ENCODE data around the gene MYL11. TPM values are rescaled to one million over a fixed set of nuclear protein-coding genes. Genes with fewer than 3 reads are reported as not detected.

MYL11 gene
- polyA plus RNA-seq, 1 donor (not counting 4 experiments of a cell fraction or from before 2014, with no cell fraction given), result not detected

- no peak overlapping the region for H3K27ac ChIP-seq (ENCODE audit: control insufficient read depth, insufficient read depth, low read length)
- no peaks in the 10 kb centered on the region for H3K9me1 ChIP-seq (ENCODE audit: control insufficient read depth, extremely low read depth, insufficient read depth, low read length)
- H3K9ac ChIP-seq (ENCODE audit: control insufficient read depth, extremely low read depth, insufficient read depth, low read length), result no peak overlapping the region
- peaks cover 41% of the 10 kb centered on the region for H3K79me2 ChIP-seq (ENCODE audit: control insufficient read depth, insufficient read depth, low read length)
- no peak overlapping the region for H3K4me2 ChIP-seq (ENCODE audit: control insufficient read depth, extremely low read depth, insufficient read depth, low read depth, low read length)
- dilution Hi-C loops (cut with MboI; ENCODE audit: extremely low pct_ligation_motif_present, low sequenced_read_pairs), result no loop called here
- no peaks in the 10 kb centered on the region for H4K20me1 ChIP-seq (ENCODE audit: control insufficient read depth, extremely low read depth, insufficient read depth, low read length)
- peaks cover 25 to 29% of the 10 kb centered on the region in 2 experiments for H3K36me3 ChIP-seq (ENCODE audit: control insufficient read depth in 2 of 2, extremely low read depth in 1 of 2, insufficient read depth in 2 of 2, low read length in 2 of 2)
- no peaks in the 10 kb centered on the region for H3K27me3 ChIP-seq (ENCODE audit: control insufficient read depth, extremely low read depth, insufficient read depth, low read length)
- DNase-seq (ENCODE audit: low read depth, low spot score) (no peak), FAIRE-seq (no peak)
- peaks cover 11% of the 10 kb centered on the region for H3K4me1 ChIP-seq (ENCODE audit: control insufficient read depth, extremely low read depth, insufficient read depth, low read length)
- TF ChIP-seq, protein P1, sequence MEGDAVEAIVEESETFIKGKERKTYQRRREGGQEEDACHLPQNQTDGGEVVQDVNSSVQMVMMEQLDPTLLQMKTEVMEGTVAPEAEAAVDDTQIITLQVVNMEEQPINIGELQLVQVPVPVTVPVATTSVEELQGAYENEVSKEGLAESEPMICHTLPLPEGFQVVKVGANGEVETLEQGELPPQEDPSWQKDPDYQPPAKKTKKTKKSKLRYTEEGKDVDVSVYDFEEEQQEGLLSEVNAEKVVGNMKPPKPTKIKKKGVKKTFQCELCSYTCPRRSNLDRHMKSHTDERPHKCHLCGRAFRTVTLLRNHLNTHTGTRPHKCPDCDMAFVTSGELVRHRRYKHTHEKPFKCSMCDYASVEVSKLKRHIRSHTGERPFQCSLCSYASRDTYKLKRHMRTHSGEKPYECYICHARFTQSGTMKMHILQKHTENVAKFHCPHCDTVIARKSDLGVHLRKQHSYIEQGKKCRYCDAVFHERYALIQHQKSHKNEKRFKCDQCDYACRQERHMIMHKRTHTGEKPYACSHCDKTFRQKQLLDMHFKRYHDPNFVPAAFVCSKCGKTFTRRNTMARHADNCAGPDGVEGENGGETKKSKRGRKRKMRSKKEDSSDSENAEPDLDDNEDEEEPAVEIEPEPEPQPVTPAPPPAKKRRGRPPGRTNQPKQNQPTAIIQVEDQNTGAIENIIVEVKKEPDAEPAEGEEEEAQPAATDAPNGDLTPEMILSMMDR (optimal IDR thresholded peaks at IDR 0.05 in 1 of 3, IDR thresholded peaks at IDR 0.05 in 1 of 3, conservative IDR thresholded peaks at IDR 0.05 in 1 of 3; ENCODE audit: extremely low read depth in 1 of 3, insufficient read depth in 2 of 3, low read length in 3 of 3), result no peak
- no peak for TF ChIP-seq EZH2 (IDR thresholded peaks at IDR 0.05; ENCODE audit: low read length)
- no peaks in the 10 kb centered on the region for H3K9me3 ChIP-seq (ENCODE audit: control insufficient read depth, low read depth, low read length)
- H2AFZ ChIP-seq (ENCODE audit: control insufficient read depth, low read length), result no peak overlapping the region
- no peak overlapping the region for H3K4me3 ChIP-seq (ENCODE audit: control insufficient read depth in 2 of 3, extremely low read depth in 1 of 3, insufficient read depth in 2 of 3, low read depth in 1 of 3, low read length in 3 of 3)
These were observed 15.4 kb upstream of the MYL11 start for GRCh38 chr16:30358990-30359870.

GRCh38 chr16:30359871-30360170, 14.8 kb upstream of the MYL11 start:
- Histone ChIP-seq H3K9me3 (ENCODE audit: control insufficient read depth, low read depth, low read length) (no peaks in the 10 kb centered on the region), H3K36me3 (ENCODE audit: control insufficient read depth in 2 of 2, extremely low read depth in 1 of 2, insufficient read depth in 2 of 2, low read length in 2 of 2) (peaks cover 29 to 34% of the 10 kb centered on the region in 2 experiments), H3K4me1 (ENCODE audit: control insufficient read depth, extremely low read depth, insufficient read depth, low read length) (peaks cover 10% of the 10 kb centered on the region), H2AFZ (ENCODE audit: control insufficient read depth, low read length) (no peak overlapping the region), H3K4me3 (ENCODE audit: control insufficient read depth in 2 of 3, extremely low read depth in 1 of 3, insufficient read depth in 2 of 3, low read depth in 1 of 3, low read length in 3 of 3) (no peak overlapping the region), H3K27ac (ENCODE audit: control insufficient read depth, insufficient read depth, low read length) (no peak overlapping the region), H3K4me2 (ENCODE audit: control insufficient read depth, extremely low read depth, insufficient read depth, low read depth, low read length) (no peak overlapping the region), H3K9ac (ENCODE audit: control insufficient read depth, extremely low read depth, insufficient read depth, low read length) (no peak overlapping the region), H3K9me1 (ENCODE audit: control insufficient read depth, extremely low read depth, insufficient read depth, low read length) (no peaks in the 10 kb centered on the region), H3K27me3 (ENCODE audit: control insufficient read depth, extremely low read depth, insufficient read depth, low read length) (no peaks in the 10 kb centered on the region), H4K20me1 (ENCODE audit: control insufficient read depth, extremely low read depth, insufficient read depth, low read length) (no peaks in the 10 kb centered on the region), H3K79me2 (ENCODE audit: control insufficient read depth, insufficient read depth, low read length) (peaks cover 41% of the 10 kb centered on the region)
- no peak for TF ChIP-seq EZH2 (IDR thresholded peaks at IDR 0.05; ENCODE audit: low read length)
- TF ChIP-seq, protein P1 (optimal IDR thresholded peaks at IDR 0.05 in 1 of 3, IDR thresholded peaks at IDR 0.05 in 1 of 3, conservative IDR thresholded peaks at IDR 0.05 in 1 of 3; ENCODE audit: extremely low read depth in 1 of 3, insufficient read depth in 2 of 3, low read length in 3 of 3), result no peak
- DNase-seq (ENCODE audit: low read depth, low spot score) (no peak), FAIRE-seq (no peak)
- dilution Hi-C loops (cut with MboI; ENCODE audit: extremely low pct_ligation_motif_present, low sequenced_read_pairs), result no loop called here
